ENCODE data around the gene MMP14.
"Not testable (repeated sequence)": the region's sequence is repeated elsewhere in the genome, so short reads cannot be mapped to it uniquely, and the experiment has no call there.

The MMP14 gene

GRCh38 chr14:22814941-22815713 is 21.3 kb upstream of the MMP14 start, which contains the start of gene SLC7A7:
TSS of gene SLC7A7 (minus strand) at chr14:22815435. CDS start at chr14:22813398, 2,037 bp downstream.
- no peak for DNase-seq

- DNase-seq, result no peak
Observed at GRCh38 chr14:22819151-22819988, 17.0 kb upstream of the MMP14 start.

GRCh38 chr14:22820731-22821130 is 15.7 kb upstream of the MMP14 start:
- no peak for DNase-seq

- DNase-seq, result no peak
Observed at GRCh38 chr14:22821193-22822015, 15.0 kb upstream of the MMP14 start.

- DNase-seq, result no peak
Observed at GRCh38 chr14:22822016-22822570, 14.3 kb upstream of the MMP14 start.

- peak; percentile 25 for DNase-seq
Observed at GRCh38 chr14:22822571-22823098, 13.8 kb upstream of the MMP14 start.

- no peak for DNase-seq
Observed at GRCh38 chr14:22824711-22825359, 11.6 kb upstream of the MMP14 start.

- not testable (repeated sequence) for DNase-seq
Observed at GRCh38 chr14:22829076-22829660, 7.2 kb upstream of the MMP14 start.

- peak; percentile 87 for DNase-seq
Observed at GRCh38 chr14:22829661-22830442, 6.5 kb upstream of the MMP14 start, which contains the start of gene MRPL52. TSS of gene MRPL52 (plus strand) at chr14:22829887. CDS start at chr14:22829913, 26 bp downstream.

GRCh38 chr14:22830443-22831010 is 5.9 kb upstream of the MMP14 start:
- no peak for DNase-seq

GRCh38 chr14:22835505-22835904 is 880 bp upstream of the MMP14 start:
- no peak for DNase-seq

- DNase-seq, result no peak
Observed at GRCh38 chr14:22837114-22837749, 847 bp downstream of the MMP14 start.

GRCh38 chr14:22837750-22838538 is 1.6 kb downstream of the MMP14 start:
- no peak for DNase-seq

- no peak for DNase-seq
Observed at GRCh38 chr14:22838631-22839041, 2.3 kb downstream of the MMP14 start.

GRCh38 chr14:22839159-22839779 is 2.9 kb downstream of the MMP14 start:
- DNase-seq, result no peak

GRCh38 chr14:22841311-22841710 is 4.9 kb downstream of the MMP14 start:
- no peak for DNase-seq

GRCh38 chr14:22841769-22842168 is 5.4 kb downstream of the MMP14 start:
- no peak for DNase-seq
